B cell (primary cell): ENCODE measurements around the gene SRD5A3. TPM values are rescaled to one million over a fixed set of nuclear protein-coding genes. Genes with fewer than 3 reads are reported as not detected.

Experiments
- ATAC-seq: fragments of 200-7000 bp; cut with Tn5 transposase; one replicate; pipeline ENCODE4 v1.10.0; 2021; ENCODE audit warnings: low read depth, mild to moderate bottlenecking, moderate number of reproducible peaks, moderate library complexity
- CTCF ChIA-PET: fragments of 350-600 bp; sonication (Branson Sonifier 250); formaldehyde crosslinking; loops from one replicate; lab custom pipeline; 2021; ENCODE audit warnings: antibody characterized with exemption, inconsistent platforms; lab: Charles Lee
- POLR2A ChIA-PET: fragments of 350-600 bp; sonication (Branson Sonifier 250); formaldehyde crosslinking; loops from one replicate; lab custom pipeline; 2021; ENCODE audit warnings: antibody characterized with exemption; lab: Charles Lee
- DNase-seq: peaks from one replicate; pipeline ENCODE4 v3.0.0; 2013
- H2AFZ ChIP-seq: 2 replicates; pipeline ENCODE4 v1.6.1; 2012; ENCODE audit warnings: mild to moderate bottlenecking, low read depth, low read length; ENCODE audit not compliant: insufficient read depth, poor library complexity, severe bottlenecking
- H3K27ac ChIP-seq, 2 donors: 1 replicate in 1 of 2; 2 replicates in 1 of 2; pipeline ENCODE4 v1.5.1; 2012 to 2013; ENCODE audit warnings: low read length in 2 of 2, mild to moderate bottlenecking in 2 of 2, moderate library complexity in 1 of 2
- H3K27me3 ChIP-seq, 4 experiments: fragments of 200-600 bp in 1 of 4; sonication (generic) in 1 of 4; replicated peaks in 1 of 4; 1 replicate in 2 of 4; 2 replicates in 2 of 4; pipeline versions ENCODE4 v1.6.1 to v1.7.0; 2013 to 2016; ENCODE audit warnings: low read length in 3 of 4, mild to moderate bottlenecking in 2 of 4, mixed read lengths in 1 of 4, moderate library complexity in 1 of 4; ENCODE audit not compliant: insufficient read depth in 4 of 4, control insufficient read depth in 3 of 4; ENCODE audit errors: control extremely low read depth in 1 of 4
- H3K36me3 ChIP-seq, 2 experiments: replicated peaks in 1 of 2; 1 replicate in 1 of 2; 2 replicates in 1 of 2; pipeline versions ENCODE4 v1.6.1 to v1.7.1; 2013; ENCODE audit warnings: low read length in 1 of 2; ENCODE audit not compliant: insufficient read depth in 2 of 2, control insufficient read depth in 1 of 2; ENCODE audit errors: control extremely low read depth in 1 of 2, extremely low read depth in 1 of 2
- H3K4me1 ChIP-seq, 2 donors: fragments of 200-600 bp in 1 of 2; sonication (generic) in 1 of 2; 1 replicate in 1 of 2; 2 replicates in 1 of 2; pipeline versions ENCODE4 v1.5.1 to v1.6.1; 2013 to 2017; ENCODE audit warnings: low read length in 2 of 2; ENCODE audit not compliant: control insufficient read depth in 2 of 2, insufficient read depth in 2 of 2
- H3K4me2 ChIP-seq: replicated peaks from 2 replicates; pipeline ENCODE3; 2012; ENCODE audit warnings: mild to moderate bottlenecking, low read depth, low read length; ENCODE audit not compliant: poor library complexity, severe bottlenecking
- H3K4me3 ChIP-seq, 5 experiments: fragments of 200-600 bp in 1 of 5; sonication (generic) in 1 of 5; 1 replicate in 3 of 5; 2 replicates in 2 of 5; pipeline versions ENCODE4 v1.5.1 to v1.7.0; 2011 to 2016; ENCODE audit warnings: low read length in 4 of 5, mild to moderate bottlenecking in 4 of 5, low read depth in 2 of 5, control low read depth in 1 of 5, moderate library complexity in 1 of 5; ENCODE audit not compliant: insufficient read depth in 1 of 5; ENCODE audit errors: control extremely low read depth in 1 of 5, extremely low read depth in 1 of 5
- H3K79me2 ChIP-seq: fragments of 200-600 bp; sonication (generic); one replicate; pipeline ENCODE4 v1.6.0; 2016; ENCODE audit warnings: low read length; ENCODE audit not compliant: control insufficient read depth, insufficient read depth
- H3K9ac ChIP-seq: fragments of 200-600 bp; sonication (generic); 2 replicates; pipeline ENCODE4 v1.6.1; 2017; ENCODE audit warnings: mild to moderate bottlenecking, low read length, moderate library complexity
- H3K9me3 ChIP-seq, 3 donors: one replicate each; pipeline versions ENCODE4 v1.6.1 to v1.7.1; 2013; ENCODE audit warnings: low read length in 2 of 3; ENCODE audit not compliant: control insufficient read depth in 2 of 3, insufficient read depth in 1 of 3; ENCODE audit errors: control extremely low read depth in 1 of 3
- H4K20me1 ChIP-seq: 2 replicates; pipeline ENCODE4 v1.6.0; 2012; ENCODE audit warnings: mild to moderate bottlenecking, low read length; ENCODE audit not compliant: insufficient read depth, control insufficient read depth, poor library complexity, severe bottlenecking
- H3K27ac Mint-ChIP-seq: one replicate; pipeline ENCODE4 v1.8.0; 2021; ENCODE audit warnings: mixed read lengths
- H3K27me3 Mint-ChIP-seq: one replicate; pipeline ENCODE4 v1.8.0; 2021; ENCODE audit warnings: mixed read lengths
- H3K4me1 Mint-ChIP-seq: one replicate; pipeline ENCODE4 v1.8.0; 2021; ENCODE audit warnings: mixed read lengths
- H3K4me3 Mint-ChIP-seq: one replicate; pipeline ENCODE4 v1.8.0; 2021; ENCODE audit warnings: mixed read lengths
- H3K9me3 Mint-ChIP-seq: one replicate; pipeline ENCODE4 v1.8.0; 2022; ENCODE audit warnings: mixed read lengths; ENCODE audit not compliant: insufficient read depth
- EZH2 ChIP-seq: IDR thresholded peaks from 2 replicates; pipeline ENCODE4 v1.6.1; 2012; ENCODE audit warnings: borderline replicate concordance, low read depth, mild to moderate bottlenecking, moderate library complexity, low read length; ENCODE audit not compliant: insufficient read depth, poor library complexity, severe bottlenecking
- WGBS: methylation state at CpG from one replicate; pipeline ENCODE4 v1.1.5; 2013; ENCODE audit warnings: missing lambda C conversion rate; ENCODE audit not compliant: insufficient coverage; 5-methylcytosine and 5-hydroxymethylcytosine counted together
- intact Hi-C: fragments of 100-400 bp; cut with micrococcal nuclease; formaldehyde crosslinking; loops from one replicate; pipeline ENCODE4 v1.10.0; 2022
- polyA plus RNA-seq: library from polyadenylated mRNA; depleted of rRNA; stranded (reverse); fragments of >200 nt; gene quantifications from 2 replicates; pipeline ENCODE4 v1.2.3, GENCODE V29; 2012
- total RNA-seq, 2 donors: library from RNA; stranded (reverse); fragments of 120-200 nt in 1 of 2; gene quantifications; 1 replicate in 1 of 2; 2 replicates in 1 of 2; pipeline versions ENCODE4 v1.2.3 to v1.2.4, GENCODE V29; 2013 to 2022
- TF ChIP-seq, protein P1 (sequence below): fragments of 200-600 bp; IDR thresholded peaks from one replicate; pipeline ENCODE4 v1.8.0; 2022; ENCODE audit warnings: antibody characterized with exemption, mild to moderate bottlenecking

The SRD5A3 gene
- total and polyA plus RNA-seq, 2 donors (not counting 1 experiment from before 2014, with no cell fraction given), result 0.88 to 3.6 TPM

DNA sequence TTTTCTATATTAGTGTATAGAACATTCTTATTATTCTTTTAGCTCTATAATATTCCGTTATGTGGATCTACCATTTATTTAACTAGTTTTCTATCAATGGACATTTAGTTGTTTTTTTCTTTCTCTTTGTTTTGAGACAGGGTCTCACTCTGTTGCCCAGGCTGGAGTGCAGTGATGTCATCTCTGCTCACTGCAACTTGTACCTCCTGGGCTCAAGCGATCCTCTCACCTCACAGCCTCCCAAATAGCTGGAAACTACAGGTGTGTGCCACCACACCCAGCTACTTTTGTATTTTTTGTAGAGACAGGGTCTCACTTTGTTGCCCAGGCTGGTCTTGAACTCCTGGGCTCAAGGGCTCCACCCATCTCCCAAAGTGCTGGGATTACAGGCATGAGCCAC lies 60.5 kb downstream of the SRD5A3 start:
- Mint-ChIP-seq H3K4me1 (peaks cover 32% of the 10 kb centered on the region), H3K27ac (no peak overlapping the region), H3K27me3 (no peaks in the 10 kb centered on the region), H3K9me3 (no peaks in the 10 kb centered on the region), H3K4me3 (no peak overlapping the region)
- no peak for ATAC-seq
- Histone ChIP-seq H3K4me1 (peaks cover 14% of the 10 kb centered on the region in 2 donors), H3K36me3 (peaks cover 12 to 15% of the 10 kb centered on the region in 2 experiments), H3K79me2 (peaks cover 88% of the 10 kb centered on the region), H3K4me2 (no peak overlapping the region), H3K27me3 (no peaks in the 10 kb centered on the region), H3K4me3 (no peak overlapping the region), H3K9me3 (no peaks in the 10 kb centered on the region), H2AFZ (no peak overlapping the region), H3K9ac (no peak overlapping the region), H4K20me1 (peaks cover 51% of the 10 kb centered on the region), H3K27ac (no peak overlapping the region)
- intact Hi-C loops, result no loop called here
- TF ChIP-seq EZH2, result no peak
- DNase-seq, result no peak
- ChIA-PET POLR2A (no interaction called here), CTCF (interaction anchor here (0.8 kb wide), 1 partner anchor 11 kb away, joined by 3 read pairs; no protein-coding TSS in a partner anchor)
- WGBS, result no CpG with 5 or more reads among the region's 2 CpGs

DNA sequence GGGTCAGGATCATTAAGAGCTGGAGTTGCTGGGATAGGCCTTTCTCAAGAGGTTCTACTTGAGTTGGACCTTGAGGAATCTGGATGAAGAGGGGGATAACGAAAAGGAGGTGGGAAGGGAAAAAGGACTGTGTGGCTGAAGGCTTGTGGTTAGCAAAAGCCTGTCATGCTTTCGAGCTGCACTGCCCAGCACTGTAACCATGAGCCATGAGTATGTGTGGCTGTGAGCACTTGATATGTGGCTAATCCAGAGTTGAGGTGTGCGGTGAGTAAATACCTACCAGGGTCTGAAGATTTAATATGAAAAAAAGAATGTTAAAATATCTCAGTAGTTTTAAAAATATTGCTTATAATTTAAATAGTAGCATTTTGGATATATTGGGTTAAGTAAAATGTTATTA lies 61.1 kb downstream of the SRD5A3 start:
- Histone ChIP-seq H3K9me3 (no peaks in the 10 kb centered on the region), H3K4me2 (no peak overlapping the region), H3K79me2 (peaks cover 89% of the 10 kb centered on the region), H3K36me3 (peaks cover 12 to 15% of the 10 kb centered on the region in 2 experiments), H3K27ac (no peak overlapping the region), H3K4me1 (peaks cover 14% of the 10 kb centered on the region in 2 donors), H3K9ac (no peak overlapping the region), H2AFZ (no peak overlapping the region), H4K20me1 (peaks cover 52% of the 10 kb centered on the region), H3K4me3 (no peak overlapping the region), H3K27me3 (no peaks in the 10 kb centered on the region)
- intact Hi-C loops, result no loop called here
- ChIA-PET POLR2A (no interaction called here), CTCF (interaction anchor here (1.1 kb wide), 1 partner anchor 329 kb away, joined by 3 read pairs; no protein-coding TSS in a partner anchor)
- TF ChIP-seq, protein P1, sequence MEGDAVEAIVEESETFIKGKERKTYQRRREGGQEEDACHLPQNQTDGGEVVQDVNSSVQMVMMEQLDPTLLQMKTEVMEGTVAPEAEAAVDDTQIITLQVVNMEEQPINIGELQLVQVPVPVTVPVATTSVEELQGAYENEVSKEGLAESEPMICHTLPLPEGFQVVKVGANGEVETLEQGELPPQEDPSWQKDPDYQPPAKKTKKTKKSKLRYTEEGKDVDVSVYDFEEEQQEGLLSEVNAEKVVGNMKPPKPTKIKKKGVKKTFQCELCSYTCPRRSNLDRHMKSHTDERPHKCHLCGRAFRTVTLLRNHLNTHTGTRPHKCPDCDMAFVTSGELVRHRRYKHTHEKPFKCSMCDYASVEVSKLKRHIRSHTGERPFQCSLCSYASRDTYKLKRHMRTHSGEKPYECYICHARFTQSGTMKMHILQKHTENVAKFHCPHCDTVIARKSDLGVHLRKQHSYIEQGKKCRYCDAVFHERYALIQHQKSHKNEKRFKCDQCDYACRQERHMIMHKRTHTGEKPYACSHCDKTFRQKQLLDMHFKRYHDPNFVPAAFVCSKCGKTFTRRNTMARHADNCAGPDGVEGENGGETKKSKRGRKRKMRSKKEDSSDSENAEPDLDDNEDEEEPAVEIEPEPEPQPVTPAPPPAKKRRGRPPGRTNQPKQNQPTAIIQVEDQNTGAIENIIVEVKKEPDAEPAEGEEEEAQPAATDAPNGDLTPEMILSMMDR, result no peak
- no peak for TF ChIP-seq EZH2
- ATAC-seq (no peak), DNase-seq (no peak)
- no peak overlapping the region for H3K4me3 Mint-ChIP-seq
- no peaks in the 10 kb centered on the region for H3K27me3 Mint-ChIP-seq
- no peak overlapping the region for H3K27ac Mint-ChIP-seq
- H3K9me3 Mint-ChIP-seq, result no peaks in the 10 kb centered on the region
- WGBS, result 69% methylated on average over 2 of the region's 3 CpGs
- peaks cover 35% of the 10 kb centered on the region for H3K4me1 Mint-ChIP-seq
